ENCODE measurements around the gene PTPN1.

- TF ChIP-seq GATA3 (IDR thresholded peaks at IDR 0.05; ENCODE audit: low read depth, low read length): no peak
- TF ChIP-seq GATA2 (IDR thresholded peaks at IDR 0.05; ENCODE audit: low read depth, low read length): no peak
Measured at GRCh38 chr20:50519036-50519762, 9.0 kb downstream of the PTPN1 start.
